Loucy (cell line): ENCODE measurements around the gene ZNF292.

Experiments used
- EZH2phosphoT487 ChIP-seq: fragments of 200-600 bp; IDR thresholded peaks from 2 replicates; pipeline ENCODE4 v1.6.1; 2018; ENCODE audit warnings: antibody characterized with exemption, mild to moderate bottlenecking, moderate library complexity, borderline replicate concordance
- TF ChIP-seq, protein P1 (sequence below): fragments of 200-600 bp; sonication (generic); conservative IDR thresholded peaks from 2 replicates; pipeline ENCODE4 v1.5.1; 2014; ENCODE audit warnings: mild to moderate bottlenecking, antibody characterized with exemption, low read length

DNA sequence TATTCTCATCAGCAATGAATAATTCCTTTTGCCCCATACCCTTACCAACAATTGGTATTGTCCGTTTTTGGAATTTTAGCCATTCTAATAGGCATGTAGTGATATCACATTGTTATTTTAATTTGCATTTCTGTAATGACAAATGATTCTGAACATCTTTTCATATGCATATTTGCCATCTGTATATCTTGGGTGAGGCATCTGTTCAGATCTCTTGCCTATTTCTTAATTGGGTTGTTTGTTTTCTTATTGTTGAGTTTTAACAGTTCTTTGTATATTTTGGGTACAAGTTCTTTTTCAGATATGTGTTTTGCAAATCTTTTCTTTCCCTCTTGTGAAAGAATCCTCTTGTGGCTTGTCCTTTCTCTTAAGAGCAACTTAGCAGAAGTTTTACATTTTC lies 69.6 kb downstream of the ZNF292 start:
- TF ChIP-seq, protein P1, sequence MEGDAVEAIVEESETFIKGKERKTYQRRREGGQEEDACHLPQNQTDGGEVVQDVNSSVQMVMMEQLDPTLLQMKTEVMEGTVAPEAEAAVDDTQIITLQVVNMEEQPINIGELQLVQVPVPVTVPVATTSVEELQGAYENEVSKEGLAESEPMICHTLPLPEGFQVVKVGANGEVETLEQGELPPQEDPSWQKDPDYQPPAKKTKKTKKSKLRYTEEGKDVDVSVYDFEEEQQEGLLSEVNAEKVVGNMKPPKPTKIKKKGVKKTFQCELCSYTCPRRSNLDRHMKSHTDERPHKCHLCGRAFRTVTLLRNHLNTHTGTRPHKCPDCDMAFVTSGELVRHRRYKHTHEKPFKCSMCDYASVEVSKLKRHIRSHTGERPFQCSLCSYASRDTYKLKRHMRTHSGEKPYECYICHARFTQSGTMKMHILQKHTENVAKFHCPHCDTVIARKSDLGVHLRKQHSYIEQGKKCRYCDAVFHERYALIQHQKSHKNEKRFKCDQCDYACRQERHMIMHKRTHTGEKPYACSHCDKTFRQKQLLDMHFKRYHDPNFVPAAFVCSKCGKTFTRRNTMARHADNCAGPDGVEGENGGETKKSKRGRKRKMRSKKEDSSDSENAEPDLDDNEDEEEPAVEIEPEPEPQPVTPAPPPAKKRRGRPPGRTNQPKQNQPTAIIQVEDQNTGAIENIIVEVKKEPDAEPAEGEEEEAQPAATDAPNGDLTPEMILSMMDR = no peak
- no peak for TF ChIP-seq EZH2phosphoT487
